Kidney (tissue), 14 donors: ENCODE data around the gene CACNA2D1. TPM values are rescaled to one million over a fixed set of nuclear protein-coding genes. Genes with fewer than 3 reads are reported as not detected.

Source experiments
- DNase-seq, 5 donors: peaks; one replicate each; pipeline ENCODE4 v3.0.0-alpha.2; 2013 to 2020
- FAIRE-seq: peaks from 2 replicates; lab custom pipeline; 2012; peaks lifted over from hg19 to GRCh38; lab: Jason Lieb, UNC
- H3K27ac ChIP-seq, 2 donors: one replicate each; pipeline ENCODE4 v1.7.0; 2013; ENCODE audit warnings: low read depth in 2 of 2, low read length in 2 of 2, inconsistent platforms in 1 of 2
- H3K27me3 ChIP-seq: one replicate; pipeline ENCODE4 v1.7.1; 2013; ENCODE audit warnings: low read length, inconsistent platforms; ENCODE audit not compliant: control insufficient read depth, insufficient read depth
- H3K36me3 ChIP-seq, 3 donors: one replicate each; pipeline versions ENCODE4 v1.7.0 to v1.7.1; 2013; ENCODE audit warnings: low read length in 3 of 3, control low read depth in 1 of 3, inconsistent platforms in 1 of 3; ENCODE audit not compliant: insufficient read depth in 3 of 3, control insufficient read depth in 2 of 3
- H3K4me1 ChIP-seq, 3 donors: one replicate each; pipeline versions ENCODE4 v1.7.0 to v1.7.1; 2013; ENCODE audit warnings: low read length in 3 of 3, inconsistent platforms in 1 of 3, low read depth in 1 of 3; ENCODE audit not compliant: control insufficient read depth in 2 of 3, insufficient read depth in 2 of 3
- H3K4me3 ChIP-seq, 3 donors: one replicate each; pipeline versions ENCODE4 v1.7.0 to v1.8.1; 2013; ENCODE audit warnings: low read length in 3 of 3, control low read depth in 1 of 3, inconsistent platforms in 1 of 3
- H3K9ac ChIP-seq, 3 donors: one replicate each; pipeline versions ENCODE4 v1.7.0 to v1.7.1; 2013; ENCODE audit warnings: low read length in 3 of 3, control low read depth in 1 of 3, inconsistent platforms in 1 of 3
- H3K9me3 ChIP-seq, 3 donors: one replicate each; pipeline versions ENCODE4 v1.7.0 to v1.7.1; 2013; ENCODE audit warnings: low read length in 3 of 3, control low read depth in 1 of 3, inconsistent platforms in 1 of 3; ENCODE audit not compliant: control insufficient read depth in 2 of 3, insufficient read depth in 1 of 3
- CTCF ChIP-seq: IDR thresholded peaks from 3 replicates; pipeline ENCODE4 v1.5.1; 2012; ENCODE audit warnings: mild to moderate bottlenecking, moderate library complexity, borderline replicate concordance; ENCODE audit not compliant: insufficient read depth; ENCODE audit errors: extremely low read depth
- intact Hi-C: fragments of 100-400 bp; cut with DNase I; formaldehyde crosslinking; loops from one replicate; pipeline ENCODE4 v1.11.1; 2022
- polyA plus RNA-seq: library from polyadenylated mRNA; stranded (reverse); fragments of 350-450 nt; fragmentation: Illumina TruSeq; extraction: RNeasy Lipid Tissue Mini Kit (QIAGEN cat#74804); gene quantifications from one replicate; pipeline ENCODE4 v1.2.3, GENCODE V29; 2014; ENCODE audit warnings: low read depth, low replicate concordance; ENCODE audit not compliant: insufficient read depth
- total RNA-seq: library from RNA; stranded (reverse); fragmentation: NEBNext Ultra II Directional; extraction: Animal tissue kit (Norgen Biotek cat#: 25700); gene quantifications from one replicate; pipeline ENCODE4 v1.2.1, GENCODE V29; 2021
- donor health status: control.
- donor health status: control.
- donor health status: control.
- donor health status: control.
- donor health status: control.
- donor health status: DM: yes; HTN: yes; CAD: no.
- donor health status: Normal renal cell carcinoma (clear cell type).

Gene CACNA2D1
- total and polyA plus RNA-seq, 2 donors from 2014 or later, result 3.5 to 18.3 TPM

GRCh38 chr7:82221152-82221674 lies 222.4 kb downstream of the CACNA2D1 start:
- no peak overlapping the region for H3K27ac ChIP-seq
- no peaks in the 10 kb centered on the region for H3K9me3 ChIP-seq
- no peak overlapping the region for H3K4me3 ChIP-seq
- no peak for TF ChIP-seq CTCF
- H3K4me1 ChIP-seq, result no peaks in the 10 kb centered on the region
- no peak overlapping the region for H3K9ac ChIP-seq
- no peaks in the 10 kb centered on the region for H3K36me3 ChIP-seq
- no peak for FAIRE-seq
- intact Hi-C loops, result no loop called here
- H3K27me3 ChIP-seq, result no peaks in the 10 kb centered on the region
- DNase-seq, result no peak

- H3K4me3 ChIP-seq, result no peak overlapping the region
- H3K4me1 ChIP-seq, result no peaks in the 10 kb centered on the region
- DNase-seq (no peak), FAIRE-seq (no peak)
- H3K27ac ChIP-seq, result no peak overlapping the region
- TF ChIP-seq CTCF, result no peak
- no peaks in the 10 kb centered on the region for H3K27me3 ChIP-seq
- H3K36me3 ChIP-seq, result no peaks in the 10 kb centered on the region
- intact Hi-C loops, result no loop called here
- no peak overlapping the region for H3K9ac ChIP-seq
- peaks cover 0 to 4% (median 0%) of the 10 kb centered on the region in 3 donors for H3K9me3 ChIP-seq
These were observed 231.1 kb downstream of the CACNA2D1 start for GRCh38 chr7:82212466-82212865.

- Histone ChIP-seq H3K9ac (no peak overlapping the region), H3K9me3 (peaks cover 0 to 4% (median 0%) of the 10 kb centered on the region in 3 donors), H3K27me3 (no peaks in the 10 kb centered on the region), H3K27ac (no peak overlapping the region), H3K4me1 (no peaks in the 10 kb centered on the region), H3K4me3 (no peak overlapping the region), H3K36me3 (no peaks in the 10 kb centered on the region)
- TF ChIP-seq CTCF, result no peak
- DNase-seq (no peak), FAIRE-seq (no peak)
- intact Hi-C loops, result no loop called here
These were observed 232.2 kb downstream of the CACNA2D1 start for GRCh38 chr7:82211333-82211732.
